Measurements from ENCODE around the gene TSLP. TPM values are rescaled to one million over a fixed set of nuclear protein-coding genes. Genes with fewer than 3 reads are reported as not detected.
A peak's percentile ranks its signal among the peaks of the same experiment; 100 is the strongest.

Gene TSLP
- total and polyA plus RNA-seq, 2 of the 8 experiments (the other 6 are each of a cell fraction or from before 2014, with no cell fraction given) = 0.39 to 1.9 TPM

GRCh38 chr5:111070272-111071134, 1.0 kb upstream of the TSLP start:
- H3K4ac ChIP-seq (replicated peaks; ENCODE audit: insufficient read length, low read depth, low read length) = no peak overlapping the region
- H4K91ac ChIP-seq (replicated peaks; ENCODE audit: insufficient read length, low read length) = no peak overlapping the region
- no peak for FAIRE-seq
- no peaks in the 10 kb centered on the region for H3K79me1 ChIP-seq (ENCODE audit: low read depth, low read length)
- no peak overlapping the region for H4K5ac ChIP-seq (ENCODE audit: insufficient read length, low read depth, low read length)
- peak overlapping the region; percentile 44 to 67 (median 64) for H3K4me3 ChIP-seq (ENCODE audit: extremely low read depth in 1 of 4, insufficient read depth in 2 of 4, low read depth in 3 of 4, low read length in 4 of 4)
- peak overlapping the region; percentile 99 for H2AFZ ChIP-seq (ENCODE audit: low read length)
- ChIA-PET CTCF (ENCODE audit: partially characterized antibody) (interaction anchor here (0.7 kb wide), 1 partner anchor 29 kb away, joined by 3 read pairs; no protein-coding TSS in a partner anchor), POLR2A (ENCODE audit: partially characterized antibody) (interaction anchor here (0.9 kb wide), 1 partner anchor 21 kb away, joined by 3 read pairs; the partner anchor contains the start of gene WDR36)
- 5% methylated on average over 32 of the region's 42 CpGs; no CpG with 5 or more reads in 1 of the 2 experiments for WGBS, 2 experiments (ENCODE audit: extremely low coverage in 1 of 2, insufficient coverage in 1 of 2, insufficient read length in 1 of 2, insufficient replicate concordance in 2 of 2, low coverage in 1 of 2, low lambda C conversion rate in 2 of 2, missing lambda C conversion rate in 1 of 2)
- no peaks in the 10 kb centered on the region; a peak in 3 of 7 replicates for H3K4me1 ChIP-seq (replicated peaks in 1 of 4; ENCODE audit: control insufficient read depth in 3 of 4, insufficient read depth in 4 of 4, low read length in 3 of 4)
- H2AK5ac ChIP-seq (ENCODE audit: low read depth, low read length) = no peak overlapping the region
- no peak overlapping the region for H3K18ac ChIP-seq (ENCODE audit: extremely low read depth, low read length)
- peaks cover 31 to 55% (median 45%) of the 10 kb centered on the region in 4 experiments for H3K27me3 ChIP-seq (replicated peaks in 1 of 4; ENCODE audit: control insufficient read depth in 3 of 4, extremely low read depth in 1 of 4, insufficient read depth in 3 of 4, low read length in 3 of 4)
- H3K14ac ChIP-seq (ENCODE audit: insufficient read length) = no peak overlapping the region
- no peak overlapping the region for H3K27ac ChIP-seq (ENCODE audit: low read depth, low read length)
- no peaks in the 10 kb centered on the region for H4K20me1 ChIP-seq (replicated peaks in 1 of 2; ENCODE audit: control insufficient read depth in 1 of 2, insufficient read depth in 2 of 2, low read length in 2 of 2)
- no peaks in the 10 kb centered on the region for H3K36me3 ChIP-seq (ENCODE audit: control insufficient read depth in 2 of 4, insufficient read depth in 4 of 4, low read length in 3 of 4)
- no peak overlapping the region for H4K8ac ChIP-seq (ENCODE audit: extremely low read depth, insufficient read depth, low read length)
- peak overlapping the region; percentile 76 to 88 for H3K4me2 ChIP-seq (ENCODE audit: insufficient read depth in 1 of 2, low read depth in 2 of 2, low read length in 2 of 2)
- H2BK5ac ChIP-seq (ENCODE audit: low read depth, low read length) = no peak overlapping the region
- no peak overlapping the region for H2BK12ac ChIP-seq (ENCODE audit: low read depth, low read length)
- H3K9me3 ChIP-seq (ENCODE audit: insufficient read depth in 2 of 2, low read depth in 1 of 2, low read length in 1 of 2) = no peaks in the 10 kb centered on the region
- H3K23ac ChIP-seq (ENCODE audit: insufficient read length) = no peak overlapping the region
- 0 out of 7 replicates have a peak overlapping the region, but pooled peaks of 1 of the 4 experiments have one; percentile 42 for H3K9ac ChIP-seq (replicated peaks in 1 of 4; ENCODE audit: extremely low read depth in 1 of 4, low read depth in 3 of 4, low read length in 3 of 4)
- no peak overlapping the region for H3K56ac ChIP-seq (replicated peaks; ENCODE audit: insufficient read length, low read depth, low read length)
- peak in 1 of 2 experiments; percentile 74 for DNase-seq (ENCODE audit: low read depth in 1 of 2, low spot score in 2 of 2)
- H3K79me2 ChIP-seq (ENCODE audit: control insufficient read depth in 1 of 2, insufficient read depth in 2 of 2, low read length in 2 of 2) = no peaks in the 10 kb centered on the region
- no peak overlapping the region for H2BK20ac ChIP-seq (ENCODE audit: low read length)
- peaks cover 12% of the 10 kb centered on the region for H3K23me2 ChIP-seq (ENCODE audit: low read depth, low read length)
- no peak overlapping the region for H2BK120ac ChIP-seq (replicated peaks; ENCODE audit: low read depth, low read length)
- no peak overlapping the region for H2BK15ac ChIP-seq (ENCODE audit: low read length)
- TF ChIP-seq E2F6 (IDR thresholded peaks at IDR 0.05) = peak; percentile 81
- peak; percentile 72 for TF ChIP-seq EZH2 (IDR thresholded peaks at IDR 0.05; ENCODE audit: low read depth, low read length, severe bottlenecking)
- peak; percentile 93 for TF ChIP-seq KDM4A (IDR thresholded peaks at IDR 0.05; ENCODE audit: low read depth, low read length, severe bottlenecking)
- TF ChIP-seq RAD21 (IDR thresholded peaks at IDR 0.05 in 1 of 2, conservative IDR thresholded peaks at IDR 0.05 in 1 of 2; ENCODE audit: low read depth in 2 of 2, low read length in 2 of 2) = peak in 1 of 2 experiments; percentile 17; a peak in 2 of 4 replicates
- TF ChIP-seq TBP (IDR thresholded peaks at IDR 0.05; ENCODE audit: low read depth, low read length) = peak; percentile 46; the same call in 1 of the 2 replicates
- peak; percentile 73 for TF ChIP-seq ASH2L (IDR thresholded peaks at IDR 0.05; ENCODE audit: low read length)
- peak; percentile 65; the same call in 1 of the 2 replicates for TF ChIP-seq CREB1 (IDR thresholded peaks at IDR 0.05)
- no peak for TF ChIP-seq POLR2A (IDR thresholded peaks at IDR 0.05; ENCODE audit: control extremely low read depth in 1 of 2, low read depth in 2 of 2, low read length in 2 of 2)
- no peak for TF ChIP-seq CBX8 (IDR thresholded peaks at IDR 0.05; ENCODE audit: borderline replicate concordance, low read depth, low read length)
- TF ChIP-seq RNF2 (IDR thresholded peaks at IDR 0.05; ENCODE audit: borderline replicate concordance, low read depth, low read length, missing control alignments, poor library complexity, severe bottlenecking) = no peak
